Colonic mucosa (tissue), 4 donors: ENCODE measurements around the gene HDAC4. TPM values are rescaled to one million over a fixed set of nuclear protein-coding genes. Genes with fewer than 3 reads are reported as not detected.

ENCODE experiments used
- DNase-seq: peaks from one replicate; pipeline ENCODE4 v3.0.0-alpha.2; 2020
- H3K27ac ChIP-seq: fragments of 200-600 bp; one replicate; pipeline ENCODE4 v1.8.0; 2021
- H3K27me3 ChIP-seq: fragments of 200-600 bp; one replicate; pipeline ENCODE4 v1.8.0; 2021
- H3K36me3 ChIP-seq: fragments of 200-600 bp; one replicate; pipeline ENCODE4 v1.8.0; 2021
- H3K4me1 ChIP-seq: fragments of 200-600 bp; one replicate; pipeline ENCODE4 v1.8.0; 2021; ENCODE audit warnings: mild to moderate bottlenecking
- H3K4me3 ChIP-seq: fragments of 200-600 bp; one replicate; pipeline ENCODE4 v1.8.0; 2021
- H3K9ac ChIP-seq, 2 donors: one replicate each; pipeline ENCODE4 v1.7.0; 2013; ENCODE audit warnings: control low read depth in 2 of 2, low read depth in 2 of 2, low read length in 2 of 2
- H3K9me3 ChIP-seq: fragments of 200-600 bp; one replicate; pipeline ENCODE4 v1.8.0; 2021
- CTCF ChIP-seq: fragments of 200-600 bp; IDR thresholded peaks from one replicate; pipeline ENCODE4 v1.8.0; 2022; ENCODE audit warnings: antibody characterized with exemption, mild to moderate bottlenecking
- intact Hi-C: fragments of 100-400 bp; cut with DNase I; formaldehyde crosslinking; loops from one replicate; pipeline ENCODE4 v1.14.1; 2022
- total RNA-seq, 2 donors: library from RNA; stranded (reverse); fragmentation: NEBNext Ultra II Directional in 1 of 2; extraction: Animal tissue kit (Norgen Biotek cat#: 25700) in 1 of 2; gene quantifications; one replicate each; pipeline ENCODE4 v1.2.1, GENCODE V29; 2021
- donor health status: healthy.
- donor health status: DM: no; HTN: no; CAD: no.
- donor health status: DM: no; HTN: no; CAD: no.

The HDAC4 gene
- total RNA-seq, 2 donors from 2014 or later = 35.3 to 46.8 TPM

- Histone ChIP-seq H3K27me3 (no peaks in the 10 kb centered on the region), H3K9ac (no peak overlapping the region), H3K4me3 (no peak overlapping the region), H3K27ac (no peak overlapping the region), H3K4me1 (no peaks in the 10 kb centered on the region), H3K36me3 (no peaks in the 10 kb centered on the region), H3K9me3 (no peaks in the 10 kb centered on the region)
- DNase-seq = no peak
- no peak for TF ChIP-seq CTCF
- intact Hi-C loops = no loop called here
These were observed 210.5 kb downstream of the HDAC4 start for GRCh38 chr2:239190361-239190760.

DNA sequence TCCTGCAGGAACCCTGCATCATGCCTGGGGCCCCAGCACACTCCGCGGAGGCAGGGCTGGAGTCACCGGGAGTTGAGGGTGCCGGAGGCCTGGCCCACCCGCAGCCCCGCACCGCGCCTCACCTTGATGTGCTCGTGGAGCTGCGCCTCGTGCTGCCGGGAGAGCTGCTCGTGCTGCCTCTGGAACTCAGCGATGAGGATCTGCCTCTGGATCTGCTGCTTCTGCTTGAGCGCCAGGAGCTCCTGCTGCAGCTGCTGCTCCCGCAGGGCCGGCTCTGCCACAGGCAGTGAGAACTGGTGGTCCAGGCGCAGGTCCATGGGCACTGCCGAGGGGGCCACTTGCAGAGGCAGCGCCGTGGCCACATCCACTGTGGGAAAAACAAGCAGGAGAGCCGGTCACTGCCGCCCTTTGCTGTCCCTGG, 211.1 kb downstream of the HDAC4 start:
- H3K9ac ChIP-seq = no peak overlapping the region
- no peak for DNase-seq

DNA sequence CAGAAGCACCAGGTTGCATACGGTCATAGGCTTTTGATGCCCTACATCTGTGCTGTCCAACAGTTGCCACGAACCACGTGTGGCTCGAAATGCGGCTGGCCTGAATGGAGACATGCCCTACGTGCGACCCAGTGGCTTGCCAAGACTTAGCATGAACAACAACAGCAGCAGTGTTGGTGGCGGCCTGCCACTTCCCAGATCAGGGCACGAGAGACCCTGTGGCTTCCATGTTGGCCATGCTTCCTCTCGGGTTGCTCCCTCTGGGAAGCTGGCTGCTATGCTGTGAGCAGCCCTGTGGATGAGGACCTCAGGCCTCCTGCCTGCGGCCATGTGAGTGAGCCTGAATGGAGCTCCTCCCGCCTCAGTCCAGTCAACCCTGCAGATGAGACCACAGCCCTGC, 212.3 kb downstream of the HDAC4 start:
- H3K27me3 ChIP-seq = no peaks in the 10 kb centered on the region
- no peaks in the 10 kb centered on the region for H3K4me1 ChIP-seq
- TF ChIP-seq CTCF = no peak
- H3K9ac ChIP-seq = no peak overlapping the region
- H3K9me3 ChIP-seq = no peaks in the 10 kb centered on the region
- intact Hi-C loops = no loop called here
- DNase-seq = no peak
- no peak overlapping the region for H3K4me3 ChIP-seq
- no peak overlapping the region for H3K27ac ChIP-seq
- no peaks in the 10 kb centered on the region for H3K36me3 ChIP-seq

More for the DNA sequence above, 211.1 kb downstream of the HDAC4 start:
- intact Hi-C loops = no loop called here
- Histone ChIP-seq H3K27me3 (no peaks in the 10 kb centered on the region), H3K27ac (no peak overlapping the region), H3K36me3 (no peaks in the 10 kb centered on the region), H3K9me3 (no peaks in the 10 kb centered on the region), H3K4me3 (no peak overlapping the region), H3K4me1 (no peaks in the 10 kb centered on the region)
- no peak for TF ChIP-seq CTCF

GRCh38 chr2:239187464-239188253, 213.2 kb downstream of the HDAC4 start:
- no peaks in the 10 kb centered on the region for H3K36me3 ChIP-seq
- intact Hi-C loops = no loop called here

More at GRCh38 chr2:239187464-239188253, 213.2 kb downstream of the HDAC4 start:
- no peak for DNase-seq
- H3K9me3 ChIP-seq = no peaks in the 10 kb centered on the region
- H3K27ac ChIP-seq = no peak overlapping the region
- H3K4me3 ChIP-seq = no peak overlapping the region
- no peak overlapping the region for H3K9ac ChIP-seq
- H3K27me3 ChIP-seq = no peaks in the 10 kb centered on the region
- H3K4me1 ChIP-seq = no peaks in the 10 kb centered on the region
- TF ChIP-seq CTCF = no peak
